Heart left ventricle (tissue), 16 donors: ENCODE results near the gene VDAC2. TPM values are rescaled to one million over a fixed set of nuclear protein-coding genes. Genes with fewer than 3 reads are reported as not detected.
A peak's percentile ranks its signal among the peaks of the same experiment; 100 is the strongest.

Experiments
- ATAC-seq, 4 donors: fragments of 200-7000 bp; cut with Tn5 transposase; one replicate each; pipeline ENCODE4 v1.9.1; 2020 to 2022; ENCODE audit warnings: moderate library complexity in 4 of 4, mild to moderate bottlenecking in 3 of 4, moderate number of reproducible peaks in 1 of 4
- DNase-seq, 5 donors: peaks; one replicate each; pipeline ENCODE4 v3.0.0-alpha.2; 2020
- H3K27ac ChIP-seq, 12 donors: fragments of 200-600 bp; sonication (generic) in 4 of 12; one replicate each; pipeline versions ENCODE4 v1.5.0 to v1.8.0; 2016 to 2022; ENCODE audit warnings: mild to moderate bottlenecking in 2 of 12
- H3K27me3 ChIP-seq, 9 donors: fragments of 200-600 bp; sonication (generic) in 2 of 9; one replicate each; pipeline versions ENCODE4 v1.5.1 to v1.8.0; 2016 to 2022; ENCODE audit warnings: mild to moderate bottlenecking in 3 of 9
- H3K36me3 ChIP-seq, 9 donors: fragments of 200-600 bp; sonication (generic) in 2 of 9; one replicate each; pipeline versions ENCODE4 v1.5.0 to v1.8.0; 2018 to 2022; ENCODE audit warnings: mild to moderate bottlenecking in 2 of 9
- H3K4me1 ChIP-seq, 12 donors: fragments of 200-600 bp; sonication (generic) in 4 of 12; one replicate each; pipeline versions ENCODE4 v1.5.0 to v1.8.0; 2016 to 2022; ENCODE audit warnings: mild to moderate bottlenecking in 3 of 12
- H3K4me3 ChIP-seq, 12 donors: fragments of 200-600 bp; sonication (generic) in 4 of 12; one replicate each; pipeline versions ENCODE4 v1.5.0 to v1.8.0; 2017 to 2022; ENCODE audit warnings: mild to moderate bottlenecking in 9 of 12, moderate library complexity in 4 of 12
- H3K9me3 ChIP-seq, 12 donors: fragments of 200-600 bp; sonication (generic) in 4 of 12; one replicate each; pipeline versions ENCODE4 v1.5.0 to v1.8.0; 2016 to 2022; ENCODE audit warnings: mild to moderate bottlenecking in 1 of 12
- POLR2A ChIP-seq, 2 donors: fragments of 450-650 bp; IDR thresholded peaks; one replicate each; pipeline ENCODE4 v1.6.1; 2017; ENCODE audit warnings: antibody characterized with exemption in 2 of 2, mild to moderate bottlenecking in 2 of 2, moderate library complexity in 2 of 2
- WGBS, 4 donors: extraction: QIAGEN DNeasy Blood & Tissue Kit in 2 of 4; methylation state at CpG; one replicate each; pipeline versions ENCODE4 v1.1.5 to v1.1.7; 2013 to 2018; 5-methylcytosine and 5-hydroxymethylcytosine counted together
- intact Hi-C, 10 donors: fragments of 100-400 bp; cut with DNase I; formaldehyde crosslinking; loops; one replicate each; pipeline versions ENCODE4 v1.11.1 to v1.14.2; 2022
- polyA plus RNA-seq, 2 donors: library from polyadenylated mRNA; stranded (reverse); fragments of 200-250 nt; gene quantifications; one replicate each; pipeline ENCODE4 v1.2.3, GENCODE V29; 2013
- total RNA-seq, 9 donors: library from RNA; depleted of rRNA in 2 of 9; stranded (reverse); fragments of >200 nt in 2 of 9; fragmentation: NEBNext Ultra II Directional in 3 of 9; extraction: Animal tissue kit (Norgen Biotek cat#: 25700) in 3 of 9; gene quantifications; one replicate each; pipeline versions ENCODE4 v1.1.0 to v1.2.4, GENCODE V29; 2016 to 2023
- TF ChIP-seq, protein P1 (sequence below), 12 donors: fragments of 200-600 bp; sonication (generic) in 4 of 12; IDR thresholded peaks; one replicate each; pipeline versions ENCODE4 v1.5.0 to v1.8.0; 2018 to 2022; ENCODE audit warnings: antibody characterized with exemption in 12 of 12, mild to moderate bottlenecking in 5 of 12
- donor health status: ischemic (EF 13 %, LVEDD 7.1; RV severe dilation, severe dysfunction).
- donor health status: healthy with polysubstance abuse.
- donor health status: DM: no; HTN: yes; CAD: no.
- donor health status: DM: no; HTN: no; CAD: no.
- donor health status: ischemic (EF 25% LVEDD 6.9; RV normal size, moderate dysfunction).
- donor health status: ischemic (EF 25% LVEDD 5.7; RV mildly dilated, moderate dysfunction).
- donor health status: healthy.
- donor health status: DM: yes; HTN: yes; CAD: no.
- donor health status: ischemic (EF 35%, LVEDD 5.7; RV mildly dilated, moderate dysfunction).
- donor health status: nonischemic (EF 11% LVEDD 7.7; RV severe dilation, severe dysfunction).
- donor health status: DM: yes; HTN: yes; CAD: no.
- donor health status: PGD.
- donor health status: ischemic (EF 29% LVEDD 5.4; RV normal size, mild dysfunction).
- donor health status: nonischemic (EF 23%, LVEDD 6.1; RV moderate dilation, normal function).

The VDAC2 gene
- total and polyA plus RNA-seq, 11 donors = 334 to 554 (median 472) TPM

DNA sequence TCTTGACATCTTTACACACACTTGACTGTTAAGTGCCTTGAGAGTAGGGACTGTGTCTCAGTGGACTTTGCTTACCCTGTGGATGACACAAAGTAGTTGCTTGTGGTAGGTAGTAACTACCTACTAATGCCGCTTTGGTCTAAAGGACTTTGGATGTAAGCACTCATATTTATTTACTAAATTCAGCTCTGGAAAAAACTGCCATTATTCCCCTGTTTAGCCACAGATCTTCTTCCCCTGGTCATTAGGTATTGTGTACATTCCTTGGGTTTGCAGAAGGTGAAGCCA, 2.8 kb upstream of the VDAC2 start:
- H3K4me1 ChIP-seq = peaks cover 2 to 34% (median 25%) of the 10 kb centered on the region in 12 donors
- no peak for TF ChIP-seq POLR2A (IDR thresholded peaks at IDR 0.05)
- no peak for ATAC-seq
- intact Hi-C loops = loop anchor here in 3 of 10 donors (5.0 kb wide), 2 partner anchors 90 to 96 kb away; partner anchors contain the start of gene SAMD8 (in 2 of the 3)
- no peak overlapping the region for H3K4me3 ChIP-seq
- no peak for DNase-seq
- H3K27ac ChIP-seq = peak overlapping the region in 2 of 12 donors; percentile 7 to 99
- 86 to 100% (median 95%) methylated on average over 1 of the region's 1 CpG for WGBS, 4 donors
- peaks cover 0 to 11% (median 8%) of the 10 kb centered on the region in 9 donors for H3K36me3 ChIP-seq
- no peaks in the 10 kb centered on the region for H3K9me3 ChIP-seq
- no peaks in the 10 kb centered on the region for H3K27me3 ChIP-seq

DNA sequence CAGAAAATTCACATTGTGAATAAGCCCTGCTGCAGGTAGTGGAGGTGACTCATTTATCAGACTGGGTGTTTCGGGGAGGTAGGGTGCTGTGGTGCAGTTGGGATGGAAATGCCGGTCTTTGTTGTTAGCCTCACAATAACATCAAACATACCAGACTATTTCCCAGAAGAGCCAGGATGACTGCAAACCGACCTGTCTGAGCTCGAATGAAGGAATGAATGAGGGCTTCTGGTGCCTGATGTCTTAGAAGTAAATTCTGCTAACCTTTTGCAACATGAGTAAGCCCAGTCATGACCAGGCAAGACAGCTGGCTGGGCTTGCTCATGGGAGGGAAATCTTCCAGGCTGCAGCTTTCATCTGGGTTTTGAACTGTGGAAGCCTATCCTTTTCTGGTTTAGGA, 2.4 kb upstream of the VDAC2 start:
- 72 to 84% (median 83%) methylated on average over 4 of the region's 4 CpGs for WGBS, 4 donors

DNA sequence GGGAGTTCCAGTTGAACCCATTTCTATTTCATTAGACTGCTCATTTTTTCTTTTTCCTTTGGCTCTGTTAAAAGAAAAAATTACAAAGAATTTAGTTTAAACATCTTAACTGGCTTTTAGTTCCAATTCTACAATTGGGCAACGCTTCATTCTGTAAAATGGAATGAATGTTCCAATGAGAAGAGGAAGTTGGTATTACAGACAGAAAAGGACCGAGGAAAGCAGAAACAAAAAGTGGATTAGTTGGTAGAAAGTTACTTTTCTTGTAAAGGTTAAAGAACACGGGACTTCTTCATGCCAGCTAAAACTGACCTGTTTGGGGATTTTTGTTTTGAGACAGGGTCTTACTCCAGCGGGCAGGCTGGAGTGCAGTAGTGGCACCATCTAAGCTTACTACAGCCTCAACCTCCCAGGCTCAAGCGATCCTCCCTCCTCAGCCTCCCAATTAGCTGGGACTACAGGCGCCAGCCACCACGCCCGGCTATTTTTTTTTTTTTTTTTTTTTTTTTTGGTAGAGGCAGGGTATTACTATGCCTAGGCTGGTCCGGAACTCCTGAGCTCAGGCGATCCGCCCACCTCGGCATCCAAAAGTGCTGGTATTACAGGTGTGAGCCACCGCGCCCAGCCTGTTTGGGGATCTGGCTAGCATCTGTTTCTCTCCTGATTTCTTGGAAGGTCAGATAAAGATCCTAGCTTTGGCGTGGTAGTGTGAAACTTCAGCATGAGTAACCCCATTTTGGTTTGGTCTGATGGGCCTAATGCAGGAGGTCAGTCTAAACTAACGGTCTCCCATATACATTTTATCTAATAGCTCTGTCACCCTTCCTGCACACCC, 1.3 kb upstream of the VDAC2 start:
- ATAC-seq (no peak), DNase-seq (peak in 1 of 5 donors; percentile 41)
- intact Hi-C loops = loop anchor here in 3 of 10 donors (5.0 kb wide), 2 partner anchors 92 to 97 kb away; partner anchors contain the start of gene SAMD8 (in 2 of the 3)
- TF ChIP-seq, protein P1, sequence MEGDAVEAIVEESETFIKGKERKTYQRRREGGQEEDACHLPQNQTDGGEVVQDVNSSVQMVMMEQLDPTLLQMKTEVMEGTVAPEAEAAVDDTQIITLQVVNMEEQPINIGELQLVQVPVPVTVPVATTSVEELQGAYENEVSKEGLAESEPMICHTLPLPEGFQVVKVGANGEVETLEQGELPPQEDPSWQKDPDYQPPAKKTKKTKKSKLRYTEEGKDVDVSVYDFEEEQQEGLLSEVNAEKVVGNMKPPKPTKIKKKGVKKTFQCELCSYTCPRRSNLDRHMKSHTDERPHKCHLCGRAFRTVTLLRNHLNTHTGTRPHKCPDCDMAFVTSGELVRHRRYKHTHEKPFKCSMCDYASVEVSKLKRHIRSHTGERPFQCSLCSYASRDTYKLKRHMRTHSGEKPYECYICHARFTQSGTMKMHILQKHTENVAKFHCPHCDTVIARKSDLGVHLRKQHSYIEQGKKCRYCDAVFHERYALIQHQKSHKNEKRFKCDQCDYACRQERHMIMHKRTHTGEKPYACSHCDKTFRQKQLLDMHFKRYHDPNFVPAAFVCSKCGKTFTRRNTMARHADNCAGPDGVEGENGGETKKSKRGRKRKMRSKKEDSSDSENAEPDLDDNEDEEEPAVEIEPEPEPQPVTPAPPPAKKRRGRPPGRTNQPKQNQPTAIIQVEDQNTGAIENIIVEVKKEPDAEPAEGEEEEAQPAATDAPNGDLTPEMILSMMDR (IDR thresholded peaks at IDR 0.05) = no peak
- no peak for TF ChIP-seq POLR2A (IDR thresholded peaks at IDR 0.05)
- Histone ChIP-seq H3K4me1 (peaks cover 2 to 41% (median 28%) of the 10 kb centered on the region in 12 donors), H3K9me3 (no peaks in the 10 kb centered on the region), H3K4me3 (peak overlapping the region; percentile 78 to 100 (median 91)), H3K27ac (peak overlapping the region; percentile 98 to 100 (median 100)), H3K27me3 (no peaks in the 10 kb centered on the region), H3K36me3 (peaks cover 0 to 26% (median 22%) of the 10 kb centered on the region in 9 donors)
- whole genome bisulfite sequencing, 4 donors = 81 to 85% (median 82%) methylated on average over 15 to 16 of the region's 16 CpGs

More for the DNA sequence above, 2.4 kb upstream of the VDAC2 start:
- DNase-seq (peak in 1 of 5 donors; percentile 32), ATAC-seq (no peak)
- Histone ChIP-seq H3K9me3 (no peaks in the 10 kb centered on the region), H3K4me1 (peaks cover 2 to 34% (median 25%) of the 10 kb centered on the region in 12 donors), H3K27ac (peak overlapping the region in 3 of 12 donors; percentile 4 to 99 (median 7)), H3K27me3 (no peaks in the 10 kb centered on the region), H3K4me3 (no peak overlapping the region), H3K36me3 (peaks cover 0 to 14% (median 12%) of the 10 kb centered on the region in 9 donors)
- intact Hi-C loops = loop anchor here in 3 of 10 donors (5.0 kb wide), 2 partner anchors 91 to 96 kb away; partner anchors contain the start of gene SAMD8 (in 2 of the 3)
- no peak for TF ChIP-seq POLR2A (IDR thresholded peaks at IDR 0.05)
- TF ChIP-seq, protein P1 (IDR thresholded peaks at IDR 0.05) = no peak

DNA sequence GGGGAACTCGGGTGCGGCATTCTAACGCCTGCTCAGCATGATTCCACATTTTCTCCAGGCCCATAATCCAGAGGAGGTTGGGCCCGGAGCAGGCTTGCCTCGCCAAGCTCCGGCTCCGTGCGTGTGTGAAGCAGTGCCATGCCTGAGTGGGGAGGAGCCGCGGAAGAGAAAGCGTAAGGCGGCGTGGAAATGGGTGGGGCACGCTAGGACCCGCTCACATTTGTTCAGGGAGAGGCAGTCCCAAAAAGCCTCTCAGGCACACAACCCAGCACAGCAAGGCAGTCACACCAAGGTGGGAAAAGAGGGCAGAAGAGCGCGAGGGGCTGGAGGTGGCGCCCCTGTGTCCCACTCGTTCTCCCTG, 695 bp upstream of the VDAC2 start:
- no peaks in the 10 kb centered on the region for H3K27me3 ChIP-seq
- H3K4me3 ChIP-seq = peak overlapping the region; percentile 78 to 100 (median 91)
- 0% methylated on average over 15 to 19 of the region's 19 CpGs for WGBS, 4 donors
- H3K36me3 ChIP-seq = peaks cover 0 to 32% (median 28%) of the 10 kb centered on the region in 9 donors
- DNase-seq (peak; percentile 83 to 92 (median 90)), ATAC-seq (peak; percentile 83 to 88 (median 86))
- peaks cover 2 to 47% (median 33%) of the 10 kb centered on the region in 12 donors for H3K4me1 ChIP-seq
- peak overlapping the region; percentile 98 to 100 (median 100) for H3K27ac ChIP-seq
- intact Hi-C loops = loop anchor here in 6 of 10 donors (1.0 to 10.0 kb wide), 6 partner anchors 17 to 98 kb away; partner anchors contain the start of gene SAMD8 (in 5 of the 6)
- no peaks in the 10 kb centered on the region for H3K9me3 ChIP-seq
- TF ChIP-seq, protein P1 (IDR thresholded peaks at IDR 0.05) = no peak
- TF ChIP-seq POLR2A (IDR thresholded peaks at IDR 0.05) = no peak
